ENCODE data around the gene GALNT18. TPM values are rescaled to one million over a fixed set of nuclear protein-coding genes. Genes with fewer than 3 reads are reported as not detected.

The GALNT18 gene
- total and polyA plus RNA-seq, 2 experiments from 2014 or later = 4.3 to 10.8 TPM

GRCh38 chr11:11349106-11349825 is 272.5 kb downstream of the GALNT18 start:
- H4K20me1 ChIP-seq (replicated peaks; ENCODE audit: insufficient read depth) = no peaks in the 10 kb centered on the region
- H3K79me2 ChIP-seq (replicated peaks; ENCODE audit: insufficient read depth) = no peaks in the 10 kb centered on the region
- no peak overlapping the region for H3K4me3 ChIP-seq
- Mint-ChIP-seq H3K9me3 (no peaks in the 10 kb centered on the region; the same call in 2 of the 3 replicates), H3K4me1 (peaks cover 8% of the 10 kb centered on the region; the same call in 2 of the 3 replicates), H3K4me3 (no peak overlapping the region), H3K27me3 (ENCODE audit: insufficient read depth, low read depth, poor library complexity) (peaks cover 3% of the 10 kb centered on the region), H3K27ac (no peak overlapping the region), H3K36me3 (ENCODE audit: low read depth) (no peaks in the 10 kb centered on the region)
- no peaks in the 10 kb centered on the region for H3K27me3 ChIP-seq (ENCODE audit: insufficient read depth)
- no peak for DNase-seq (ENCODE audit: low spot score)
- H3K36me3 ChIP-seq (ENCODE audit: insufficient read depth) = no peaks in the 10 kb centered on the region
- no peak for TF ChIP-seq ZNF331 (CRISPR knock-in tag; IDR thresholded peaks at IDR 0.05; ENCODE audit: low read depth)
- TF ChIP-seq, protein P1, sequence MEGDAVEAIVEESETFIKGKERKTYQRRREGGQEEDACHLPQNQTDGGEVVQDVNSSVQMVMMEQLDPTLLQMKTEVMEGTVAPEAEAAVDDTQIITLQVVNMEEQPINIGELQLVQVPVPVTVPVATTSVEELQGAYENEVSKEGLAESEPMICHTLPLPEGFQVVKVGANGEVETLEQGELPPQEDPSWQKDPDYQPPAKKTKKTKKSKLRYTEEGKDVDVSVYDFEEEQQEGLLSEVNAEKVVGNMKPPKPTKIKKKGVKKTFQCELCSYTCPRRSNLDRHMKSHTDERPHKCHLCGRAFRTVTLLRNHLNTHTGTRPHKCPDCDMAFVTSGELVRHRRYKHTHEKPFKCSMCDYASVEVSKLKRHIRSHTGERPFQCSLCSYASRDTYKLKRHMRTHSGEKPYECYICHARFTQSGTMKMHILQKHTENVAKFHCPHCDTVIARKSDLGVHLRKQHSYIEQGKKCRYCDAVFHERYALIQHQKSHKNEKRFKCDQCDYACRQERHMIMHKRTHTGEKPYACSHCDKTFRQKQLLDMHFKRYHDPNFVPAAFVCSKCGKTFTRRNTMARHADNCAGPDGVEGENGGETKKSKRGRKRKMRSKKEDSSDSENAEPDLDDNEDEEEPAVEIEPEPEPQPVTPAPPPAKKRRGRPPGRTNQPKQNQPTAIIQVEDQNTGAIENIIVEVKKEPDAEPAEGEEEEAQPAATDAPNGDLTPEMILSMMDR (conservative IDR thresholded peaks at IDR 0.05; ENCODE audit: low read depth in 2 of 2) = no peak
- TF ChIP-seq ZNF114 (CRISPR knock-in tag; IDR thresholded peaks at IDR 0.05) = no peak
- no peak for TF ChIP-seq NANOG (IDR thresholded peaks at IDR 0.05; ENCODE audit: borderline replicate concordance)
- TF ChIP-seq JUNB (IDR thresholded peaks at IDR 0.05; ENCODE audit: unreplicated experiment) = no peak
- no peak for TF ChIP-seq POLR2AphosphoS5 (IDR thresholded peaks at IDR 0.05; ENCODE audit: low read depth)
- TF ChIP-seq ETS1 (IDR thresholded peaks at IDR 0.05) = no peak
- no peak for TF ChIP-seq EZH2phosphoT487 (IDR thresholded peaks at IDR 0.05; ENCODE audit: unreplicated experiment)
- TF ChIP-seq CREB1 (CRISPR knock-in tag; IDR thresholded peaks at IDR 0.05; ENCODE audit: low read depth) = no peak
- no peak for TF ChIP-seq EZH2 (IDR thresholded peaks at IDR 0.05; ENCODE audit: low read depth, unreplicated experiment)
- TF ChIP-seq REST (IDR thresholded peaks at IDR 0.05; ENCODE audit: unreplicated experiment) = no peak
- no peak for TF ChIP-seq ZNF462 (CRISPR knock-in tag; IDR thresholded peaks at IDR 0.05)
- no peak for TF ChIP-seq STAT1 (IDR thresholded peaks at IDR 0.05; ENCODE audit: unreplicated experiment)
- H3K4me2 ChIP-seq = no peak overlapping the region
- H3K27ac ChIP-seq (ENCODE audit: low read depth) = no peak overlapping the region
- ATAC-seq = no peak
- H3F3A ChIP-seq (replicated peaks; ENCODE audit: low read depth) = no peaks in the 10 kb centered on the region
- H3K9me2 ChIP-seq (ENCODE audit: insufficient read depth) = 0 out of 2 replicates have a peak, but pooled peaks cover 6% of the 10 kb centered on the region
- no peak overlapping the region for H2AFZ ChIP-seq
- H3K4me1 ChIP-seq (ENCODE audit: insufficient read depth) = no peaks in the 10 kb centered on the region
